C4-2B (cell line): ENCODE measurements around the gene NFYC.

ENCODE experiments used
- H3K27ac ChIP-seq: fragments of 450-650 bp; 2 replicates; pipeline ENCODE4 v1.5.1; 2017
- ZFX ChIP-seq: fragments of 450-650 bp; IDR thresholded peaks from 2 replicates; pipeline ENCODE4 v1.6.1; 2017
- TF ChIP-seq, protein P1 (sequence below): fragments of 450-650 bp; conservative IDR thresholded peaks from 2 replicates; pipeline ENCODE4 v1.5.1; 2017; ENCODE audit warnings: mild to moderate bottlenecking

Gene NFYC

GRCh38 chr1:40689737-40690136, 1.8 kb upstream of the NFYC start:
- H3K27ac ChIP-seq, result no peak overlapping the region

GRCh38 chr1:40690771-40691537, 550 bp upstream of the NFYC start:
- H3K27ac ChIP-seq, result peak overlapping the region; percentile 95
- TF ChIP-seq, protein P1, sequence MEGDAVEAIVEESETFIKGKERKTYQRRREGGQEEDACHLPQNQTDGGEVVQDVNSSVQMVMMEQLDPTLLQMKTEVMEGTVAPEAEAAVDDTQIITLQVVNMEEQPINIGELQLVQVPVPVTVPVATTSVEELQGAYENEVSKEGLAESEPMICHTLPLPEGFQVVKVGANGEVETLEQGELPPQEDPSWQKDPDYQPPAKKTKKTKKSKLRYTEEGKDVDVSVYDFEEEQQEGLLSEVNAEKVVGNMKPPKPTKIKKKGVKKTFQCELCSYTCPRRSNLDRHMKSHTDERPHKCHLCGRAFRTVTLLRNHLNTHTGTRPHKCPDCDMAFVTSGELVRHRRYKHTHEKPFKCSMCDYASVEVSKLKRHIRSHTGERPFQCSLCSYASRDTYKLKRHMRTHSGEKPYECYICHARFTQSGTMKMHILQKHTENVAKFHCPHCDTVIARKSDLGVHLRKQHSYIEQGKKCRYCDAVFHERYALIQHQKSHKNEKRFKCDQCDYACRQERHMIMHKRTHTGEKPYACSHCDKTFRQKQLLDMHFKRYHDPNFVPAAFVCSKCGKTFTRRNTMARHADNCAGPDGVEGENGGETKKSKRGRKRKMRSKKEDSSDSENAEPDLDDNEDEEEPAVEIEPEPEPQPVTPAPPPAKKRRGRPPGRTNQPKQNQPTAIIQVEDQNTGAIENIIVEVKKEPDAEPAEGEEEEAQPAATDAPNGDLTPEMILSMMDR, result no peak
- no peak for TF ChIP-seq ZFX

More at GRCh38 chr1:40689737-40690136, 1.8 kb upstream of the NFYC start:
- no peak for TF ChIP-seq ZFX
- TF ChIP-seq, protein P1, result no peak

DNA sequence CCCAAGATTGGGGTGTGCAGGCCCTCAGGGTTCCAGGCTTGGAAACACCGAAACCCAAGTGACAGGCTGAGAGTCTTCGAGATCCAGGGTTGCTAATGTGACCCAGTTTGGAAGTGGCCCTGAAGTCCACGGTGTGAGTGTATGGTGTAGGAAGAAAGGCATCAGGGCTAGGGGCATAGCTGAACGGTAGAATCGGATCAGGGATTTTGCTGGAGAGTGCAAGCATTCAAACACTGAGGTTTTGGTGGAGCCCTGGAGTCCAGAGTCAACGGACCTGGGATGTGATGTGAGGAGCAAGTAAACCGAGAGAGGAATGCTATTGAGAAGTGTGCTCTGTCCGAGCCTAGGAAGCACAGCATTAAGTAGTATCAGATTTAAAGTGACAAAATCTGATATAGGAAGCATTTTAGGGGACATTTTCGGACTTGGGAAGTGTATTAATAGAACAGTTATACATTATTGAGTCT, 958 bp downstream of the NFYC start:
- TF ChIP-seq ZFX, result no peak
- TF ChIP-seq, protein P1, result no peak
- peak overlapping the region; percentile 95 for H3K27ac ChIP-seq

GRCh38 chr1:40693425-40693824, 1.9 kb downstream of the NFYC start:
- no peak overlapping the region for H3K27ac ChIP-seq
- TF ChIP-seq, protein P1, result no peak
- no peak for TF ChIP-seq ZFX

- H3K27ac ChIP-seq, result no peak overlapping the region
- TF ChIP-seq, protein P1, result no peak
- TF ChIP-seq ZFX, result no peak
Measured at GRCh38 chr1:40694353-40694874, 2.9 kb downstream of the NFYC start.

GRCh38 chr1:40696294-40696693, 4.8 kb downstream of the NFYC start:
- no peak overlapping the region for H3K27ac ChIP-seq
- TF ChIP-seq, protein P1, result no peak
- TF ChIP-seq ZFX, result no peak

DNA sequence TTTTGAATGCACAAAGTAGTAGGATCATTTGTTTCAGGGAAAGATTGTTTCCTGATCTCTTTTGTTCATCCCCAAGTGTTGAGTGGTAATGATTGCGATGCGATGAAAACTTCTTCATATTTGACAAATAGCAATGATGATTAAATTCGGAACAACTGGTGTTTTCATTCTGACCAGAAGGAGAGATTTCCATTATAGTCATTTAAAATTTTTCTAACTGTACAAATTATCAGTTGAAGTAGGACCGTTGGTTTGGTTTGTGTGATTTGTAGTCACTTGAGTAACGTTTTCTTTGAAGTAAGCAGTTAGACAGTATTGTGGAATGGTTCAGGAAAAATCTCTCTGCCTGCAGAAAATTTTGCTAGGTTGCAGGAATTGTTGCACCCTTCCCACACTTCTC, 5.9 kb downstream of the NFYC start:
- H3K27ac ChIP-seq, result no peak overlapping the region
- TF ChIP-seq ZFX, result no peak
- TF ChIP-seq, protein P1, result no peak
